Inflammatory macrophage (primary cell): ENCODE measurements around the gene MID1.

Experiments
- DNase-seq, 2 donors: peaks; one replicate each; pipeline ENCODE4 v3.0.0-alpha.2; 2020 to 2022

The MID1 gene

GRCh38 chrX:10576777-10577447 is 43.5 kb downstream of the MID1 start:
- DNase-seq, result no peak

- no peak for DNase-seq
Observed at GRCh38 chrX:10576186-10576585, 44.2 kb downstream of the MID1 start.

- DNase-seq, result no peak
Observed at GRCh38 chrX:10574663-10575062, 45.7 kb downstream of the MID1 start.

GRCh38 chrX:10571260-10571659 is 49.1 kb downstream of the MID1 start:
- no peak for DNase-seq

- DNase-seq, result no peak
Observed at GRCh38 chrX:10570601-10571000, 49.8 kb downstream of the MID1 start.

DNA sequence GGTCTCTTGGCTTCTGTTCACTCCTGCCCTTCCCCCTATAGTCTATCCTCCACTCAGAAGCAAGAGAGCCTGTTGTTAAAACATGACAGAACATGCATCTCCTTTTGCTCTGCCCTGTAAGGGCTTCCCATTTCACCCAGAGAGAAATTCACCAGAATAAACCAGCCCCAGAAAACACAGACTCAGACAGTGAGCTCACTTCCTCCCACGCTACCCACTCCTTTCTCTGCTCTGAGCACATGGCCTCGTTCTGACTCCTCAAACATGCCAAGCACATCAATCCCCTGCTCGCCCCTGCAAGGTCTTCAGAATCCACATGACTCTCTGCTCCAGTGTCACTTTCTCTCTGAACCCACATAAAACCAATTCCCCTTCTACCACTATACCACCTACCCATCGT is 50.4 kb downstream of the MID1 start:
- DNase-seq, result peak; percentile 6 to 51

GRCh38 chrX:10568428-10568827 is 52.0 kb downstream of the MID1 start:
- DNase-seq, result no peak

GRCh38 chrX:10567136-10567535 is 53.2 kb downstream of the MID1 start:
- DNase-seq, result no peak

GRCh38 chrX:10566716-10567097 is 53.7 kb downstream of the MID1 start:
- no peak for DNase-seq

DNA sequence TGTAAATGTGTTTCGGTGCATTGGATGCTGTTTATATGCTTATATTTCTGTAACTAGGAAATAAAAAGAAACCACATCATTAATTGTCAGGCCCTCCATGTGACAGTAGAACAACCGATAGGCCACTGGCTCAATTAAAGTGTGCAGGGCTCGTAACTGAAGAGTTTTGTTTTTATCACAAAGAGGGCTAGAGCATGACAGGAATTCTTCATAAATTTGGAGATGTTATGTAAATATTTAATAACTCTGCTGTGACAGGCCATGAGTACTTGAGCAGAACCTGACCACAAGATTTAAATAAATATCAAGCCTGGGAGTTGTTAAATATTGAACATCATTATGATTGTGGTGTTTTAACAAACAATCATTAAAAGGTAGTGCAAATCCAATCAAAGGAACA is 55.9 kb downstream of the MID1 start:
- no peak for DNase-seq

- no peak for DNase-seq
Observed at GRCh38 chrX:10557166-10557565, 63.2 kb downstream of the MID1 start.

DNA sequence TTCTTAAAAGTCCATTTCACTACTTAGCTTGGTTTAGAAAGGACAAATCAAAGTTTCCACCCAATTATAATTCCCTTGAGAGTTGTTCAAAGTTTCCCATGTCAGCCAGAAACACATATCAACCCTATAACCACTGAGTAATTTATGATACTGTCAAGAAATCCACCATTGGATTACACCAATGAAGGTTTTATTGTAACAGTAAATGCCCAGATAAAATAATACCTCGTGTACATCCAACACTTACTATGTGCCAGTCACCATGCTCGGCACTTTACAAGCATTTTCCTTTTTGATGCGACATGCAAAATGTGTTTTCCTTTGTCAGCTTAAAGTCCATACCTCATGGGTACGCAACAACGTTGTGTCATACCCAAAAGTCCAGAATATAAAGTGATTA is 64.0 kb downstream of the MID1 start:
- DNase-seq, result no peak

GRCh38 chrX:10555846-10556245 is 64.5 kb downstream of the MID1 start:
- no peak for DNase-seq

GRCh38 chrX:10554612-10555270 is 65.6 kb downstream of the MID1 start:
- no peak for DNase-seq

DNA sequence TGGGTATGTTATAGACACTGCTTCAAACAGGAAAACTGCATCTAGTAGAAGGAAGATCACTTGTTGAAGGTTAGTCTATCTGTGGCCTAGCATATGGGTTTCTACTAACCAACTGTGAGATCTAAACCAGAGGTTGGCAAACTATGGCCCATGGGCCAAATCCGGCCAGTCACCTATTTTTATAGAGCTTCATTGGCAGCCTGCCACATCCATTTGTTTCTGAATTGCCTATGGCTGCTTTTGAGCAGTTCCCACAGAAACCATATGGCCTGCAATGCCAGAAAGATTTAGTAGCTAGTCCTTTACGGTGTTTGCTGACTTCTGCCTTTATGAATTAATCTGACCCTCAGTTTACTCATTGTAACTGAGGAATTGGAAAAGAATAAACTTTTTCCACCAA is 71.1 kb downstream of the MID1 start:
- DNase-seq, result no peak

DNA sequence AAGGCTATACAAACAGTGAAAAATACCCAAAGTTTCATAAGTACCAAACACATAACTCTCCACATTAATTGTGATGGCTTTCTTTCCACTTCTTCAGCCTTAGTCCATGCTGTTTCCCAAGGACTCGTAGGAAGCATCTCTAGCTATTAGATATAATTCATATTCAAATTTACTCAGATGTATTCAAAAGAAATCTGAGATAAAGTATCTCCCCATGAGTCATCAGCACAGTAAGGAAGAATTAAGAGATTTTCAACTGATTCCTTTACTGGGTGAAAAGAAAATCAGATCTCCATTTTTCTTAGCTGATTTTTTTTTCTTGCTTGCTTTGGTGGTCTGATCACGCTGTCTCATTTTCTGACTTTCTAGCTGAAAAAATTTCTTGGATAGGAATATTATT is 71.7 kb downstream of the MID1 start:
- DNase-seq, result no peak

DNA sequence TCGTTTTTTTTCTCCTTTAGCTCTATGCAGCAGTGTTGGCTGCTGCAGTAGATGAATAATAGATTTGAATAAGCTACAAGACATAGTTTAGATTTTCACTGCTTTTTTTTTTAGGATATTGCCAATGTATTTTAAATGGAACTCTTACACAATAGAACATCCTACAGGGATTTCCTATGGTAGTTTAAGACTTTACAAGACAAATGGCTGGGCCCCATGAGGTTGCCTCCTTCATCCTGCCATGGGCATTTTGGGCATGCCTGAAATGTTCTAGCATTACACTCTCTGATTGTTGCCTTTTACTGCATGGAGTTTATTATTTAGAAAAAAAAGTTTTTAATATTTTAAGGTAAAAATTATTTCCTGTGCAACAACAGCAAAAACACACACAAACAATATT is 74.5 kb downstream of the MID1 start:
- DNase-seq, result no peak

DNA sequence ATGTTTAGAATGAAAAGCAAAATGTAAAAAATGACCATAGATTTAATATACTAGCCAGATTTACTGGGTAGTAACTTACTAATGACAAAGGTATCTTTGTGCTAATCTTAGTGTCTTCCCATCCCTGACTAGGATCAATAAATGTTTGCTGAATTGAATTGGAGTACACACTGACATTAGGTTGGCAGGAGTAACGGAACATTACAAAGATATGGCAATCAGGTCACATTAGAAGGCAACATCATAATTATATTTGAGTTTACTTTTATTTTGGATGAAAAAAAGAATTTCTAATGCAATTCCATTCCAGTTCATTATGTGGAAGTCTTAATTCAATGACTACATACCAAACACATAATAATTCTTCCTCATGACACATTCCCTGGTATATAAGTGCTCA is 77.8 kb downstream of the MID1 start:
- DNase-seq, result no peak

DNA sequence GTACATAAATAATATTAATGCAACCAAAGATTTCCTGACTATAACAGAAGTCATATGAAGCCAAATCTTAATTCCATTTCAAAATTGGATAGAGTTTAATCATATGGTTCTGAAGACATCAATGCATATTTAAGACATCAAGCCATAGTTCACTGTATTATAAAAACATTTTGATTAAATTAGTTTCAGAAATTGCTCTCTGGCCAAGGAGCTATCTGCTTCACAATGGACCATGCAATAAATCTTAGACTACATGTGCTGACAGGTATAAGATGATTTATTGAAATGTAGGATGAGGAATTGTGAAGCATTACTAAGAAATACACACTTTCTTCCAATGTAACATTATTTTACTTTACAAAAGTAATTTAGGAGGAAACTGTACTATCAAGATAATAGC is 81.6 kb downstream of the MID1 start:
- DNase-seq, result no peak

- DNase-seq, result no peak
Observed at GRCh38 chrX:10537308-10537707, 83.1 kb downstream of the MID1 start.

DNA sequence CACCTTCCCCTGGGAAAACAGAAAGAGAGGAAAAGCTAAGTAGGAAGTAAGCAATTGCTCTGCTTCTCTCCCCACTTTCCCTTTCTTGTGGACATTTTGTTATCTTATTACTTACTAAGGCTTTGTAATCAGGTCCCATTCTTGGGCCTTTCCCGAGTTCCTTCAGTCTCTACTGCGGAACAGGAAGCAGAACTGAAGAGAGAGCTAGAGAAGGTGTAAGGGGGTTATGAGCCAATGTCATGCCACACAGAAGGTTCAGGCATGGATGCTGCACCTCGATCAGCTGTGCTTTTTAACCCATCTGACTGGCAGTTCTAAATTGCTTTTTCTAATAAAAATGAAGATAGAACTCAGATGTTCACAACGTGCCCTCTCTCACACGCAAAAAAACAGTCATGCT is 83.6 kb downstream of the MID1 start:
- no peak for DNase-seq

- DNase-seq, result no peak
Observed at GRCh38 chrX:10534611-10535010, 85.8 kb downstream of the MID1 start.

- DNase-seq, result no peak
Observed at GRCh38 chrX:10533696-10534365, 86.6 kb downstream of the MID1 start.

DNA sequence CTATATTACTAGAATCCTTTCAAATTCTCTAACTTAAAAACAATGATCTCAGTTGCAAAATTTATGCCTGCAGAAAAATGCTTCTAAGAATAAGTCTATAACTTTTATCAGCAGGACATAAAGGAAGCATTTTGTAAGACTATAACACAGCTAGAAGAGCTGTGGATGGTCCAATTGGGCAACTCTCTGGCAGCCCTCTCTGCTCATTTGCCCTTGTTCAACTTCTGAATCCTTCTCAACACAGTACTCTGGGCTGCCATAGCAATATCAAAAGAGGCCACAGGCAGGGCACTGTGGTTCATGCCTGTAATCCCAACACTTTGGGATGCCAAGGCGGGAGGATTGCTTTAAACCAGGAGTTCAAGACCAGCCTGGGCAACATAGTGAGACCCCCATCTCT is 88.5 kb downstream of the MID1 start:
- DNase-seq, result no peak
